ENCODE results near the gene IL17REL.
"Not testable (repeated sequence)": the region's sequence is repeated elsewhere in the genome, so short reads cannot be mapped to it uniquely, and the experiment has no call there.

Gene IL17REL

DNA sequence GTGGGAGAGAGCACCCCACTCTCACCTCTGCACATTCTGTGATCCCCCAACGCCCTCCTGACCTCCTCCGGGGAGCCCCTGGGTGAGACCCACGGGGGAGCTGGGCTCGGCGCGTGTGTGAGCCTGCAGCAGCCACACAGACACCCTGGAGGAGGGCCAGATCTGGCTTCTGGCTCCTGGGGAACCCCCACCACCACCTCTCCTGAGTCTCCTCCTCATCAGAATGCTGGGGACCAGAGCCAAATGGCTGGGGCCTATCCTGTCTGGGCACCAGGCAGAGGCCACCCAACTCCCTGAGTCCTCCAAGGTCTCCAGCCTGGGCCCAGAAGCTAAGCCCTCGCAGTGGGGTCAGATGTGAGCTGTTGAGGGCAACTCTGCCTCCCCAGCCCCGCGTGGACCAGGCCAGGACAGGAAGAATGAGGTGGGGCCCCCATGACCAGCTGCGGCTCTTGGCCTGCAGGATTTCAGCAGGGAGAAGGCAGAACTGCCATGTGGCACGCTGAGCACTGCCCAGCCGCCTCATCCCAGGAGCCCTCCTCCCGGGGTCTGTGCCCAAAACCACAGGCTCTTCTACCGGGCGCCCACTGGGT is 57.5 kb downstream of the IL17REL start:
- no peak for DNase-seq

DNA sequence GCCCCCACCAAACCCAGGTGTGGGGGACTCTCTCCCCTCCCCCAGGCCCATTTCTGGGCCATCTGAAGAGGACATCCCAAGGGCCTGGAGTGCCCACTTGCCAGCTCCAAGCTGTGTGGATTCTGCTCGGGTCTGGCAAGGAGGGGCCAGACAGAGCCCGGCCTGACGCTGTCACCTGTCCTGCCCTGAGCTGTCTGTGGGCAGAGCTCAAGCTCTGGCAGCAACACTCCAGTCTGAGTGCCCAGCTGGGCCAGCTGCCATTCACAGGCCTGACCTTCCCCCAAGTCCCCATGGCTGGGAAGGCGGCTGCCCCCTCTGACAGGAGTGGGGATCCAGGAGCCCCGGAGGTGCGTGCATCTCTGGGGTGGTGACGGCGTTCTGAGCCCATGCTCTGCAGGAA is 58.2 kb downstream of the IL17REL start:
- DNase-seq, result no peak

- no peak for DNase-seq
These were observed 58.8 kb downstream of the IL17REL start for GRCh38 chr22:49953680-49954344.

DNA sequence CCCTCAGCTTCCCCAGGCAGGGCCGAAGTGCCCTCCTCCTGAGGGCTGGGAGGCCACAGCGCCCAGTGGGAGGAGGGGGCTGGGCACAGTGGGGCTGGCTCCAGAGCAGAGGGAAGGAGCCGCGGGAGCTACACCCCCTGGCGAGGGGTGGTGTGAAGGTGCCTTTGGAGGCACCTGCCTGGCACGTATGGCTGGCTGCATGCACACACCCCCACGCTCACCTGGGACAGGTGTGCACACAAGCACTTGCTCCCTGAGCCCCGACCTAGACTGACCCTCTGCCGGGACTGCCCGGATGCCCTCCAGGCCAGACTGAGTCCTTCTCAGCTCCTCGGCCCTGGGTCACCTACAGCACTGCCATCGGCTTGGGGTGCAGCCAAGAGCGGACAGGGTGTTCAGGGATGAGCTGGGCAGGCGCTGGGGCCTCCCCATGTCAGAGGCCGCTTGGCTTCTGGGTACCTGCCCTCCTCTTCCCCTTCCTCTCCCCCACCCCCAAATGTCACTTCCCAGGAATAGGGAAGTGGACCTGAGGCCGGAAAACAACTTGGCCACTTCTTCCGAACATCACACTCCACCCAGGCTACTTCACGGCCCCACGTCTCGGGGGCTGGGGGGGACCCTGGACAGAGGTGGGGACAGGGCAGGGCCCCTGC is 59.4 kb downstream of the IL17REL start:
- no peak for DNase-seq

GRCh38 chr22:49951986-49952896 is 60.3 kb downstream of the IL17REL start:
- no peak for DNase-seq

- DNase-seq, result no peak
These were observed 60.9 kb downstream of the IL17REL start for GRCh38 chr22:49951678-49951985.

- no peak for DNase-seq
These were observed 61.4 kb downstream of the IL17REL start for GRCh38 chr22:49951000-49951677.

DNA sequence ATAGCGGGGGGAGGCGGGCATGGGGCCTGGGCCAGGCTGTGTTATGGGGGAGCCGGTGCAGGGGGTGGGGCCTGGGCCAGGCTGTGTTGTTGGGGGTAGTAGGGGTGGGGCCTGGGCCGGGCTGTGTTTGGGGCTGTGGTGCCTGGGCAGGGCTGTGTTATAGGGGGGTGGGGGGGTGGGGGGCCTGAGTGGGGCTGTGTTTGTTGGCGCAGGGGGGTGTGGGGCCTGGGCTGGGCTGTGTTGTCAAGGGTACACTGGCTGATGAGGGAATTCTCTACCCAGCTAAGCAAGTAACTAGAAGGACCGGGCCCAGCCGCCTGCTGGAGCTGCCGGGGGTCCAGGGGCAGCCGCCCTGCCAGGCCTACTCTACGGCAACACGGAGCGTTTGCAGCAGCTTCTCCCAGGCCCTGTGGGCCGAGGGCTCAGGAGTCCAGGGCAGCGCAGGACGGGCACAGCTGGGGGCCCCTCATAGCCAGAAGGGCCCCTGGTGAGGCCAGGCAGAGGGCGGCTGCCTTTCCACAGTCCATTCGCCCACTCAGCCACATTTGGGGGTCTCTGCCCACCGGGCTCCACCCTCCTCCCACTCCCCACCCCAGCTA is 62.1 kb downstream of the IL17REL start:
- no peak for DNase-seq

GRCh38 chr22:49949914-49950292 is 62.7 kb downstream of the IL17REL start:
- DNase-seq, result no peak

DNA sequence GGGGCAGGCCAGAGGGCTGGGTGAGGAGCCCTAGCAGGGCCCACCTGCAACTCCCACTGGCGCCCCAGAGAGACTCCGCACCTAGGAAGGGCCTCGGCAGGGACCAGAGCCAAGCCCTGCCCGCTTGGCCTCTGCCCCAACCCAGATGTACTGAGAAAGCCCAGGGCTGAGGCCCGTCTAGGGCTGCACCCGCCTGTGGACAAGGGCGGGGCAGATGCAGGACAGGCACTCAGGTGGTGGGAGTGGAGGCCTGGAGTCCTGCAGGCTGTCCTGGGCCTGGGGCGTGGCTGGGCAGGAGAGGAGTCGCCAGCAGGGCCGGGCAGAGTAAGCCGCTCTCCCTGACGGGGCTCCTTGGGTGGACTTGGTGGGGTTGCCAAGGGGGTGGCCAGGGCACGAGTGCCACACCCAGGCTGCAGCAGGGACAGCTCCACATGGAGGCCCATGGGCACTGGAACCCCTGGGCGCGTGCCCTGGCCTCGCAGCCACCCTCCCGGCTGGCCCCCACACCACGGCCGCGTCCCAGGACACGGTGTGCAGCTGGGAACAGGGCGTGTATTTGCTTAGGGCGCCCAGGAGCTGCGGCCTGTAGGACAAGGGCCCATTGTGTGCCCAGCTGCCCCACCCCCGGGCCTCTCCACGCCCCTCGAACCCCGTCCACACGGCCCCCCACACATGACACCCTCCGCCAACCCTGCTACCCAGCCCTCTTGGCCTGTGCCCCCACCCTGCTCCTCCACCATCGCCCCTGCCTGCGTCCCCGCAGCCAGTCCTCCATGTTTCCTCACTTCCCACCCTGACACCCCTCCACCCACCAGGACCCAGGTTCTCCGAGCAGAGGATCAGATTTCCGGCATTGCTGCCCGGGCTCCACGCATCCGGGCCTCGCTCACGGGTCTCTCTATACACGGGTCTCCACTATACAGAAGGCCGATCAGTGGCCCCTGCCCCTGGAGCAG is 63.3 kb downstream of the IL17REL start:
- DNase-seq, result no peak

- no peak for DNase-seq
These were observed 64.2 kb downstream of the IL17REL start for GRCh38 chr22:49948116-49948957.

GRCh38 chr22:49947296-49947622 is 65.3 kb downstream of the IL17REL start:
- DNase-seq, result no peak

DNA sequence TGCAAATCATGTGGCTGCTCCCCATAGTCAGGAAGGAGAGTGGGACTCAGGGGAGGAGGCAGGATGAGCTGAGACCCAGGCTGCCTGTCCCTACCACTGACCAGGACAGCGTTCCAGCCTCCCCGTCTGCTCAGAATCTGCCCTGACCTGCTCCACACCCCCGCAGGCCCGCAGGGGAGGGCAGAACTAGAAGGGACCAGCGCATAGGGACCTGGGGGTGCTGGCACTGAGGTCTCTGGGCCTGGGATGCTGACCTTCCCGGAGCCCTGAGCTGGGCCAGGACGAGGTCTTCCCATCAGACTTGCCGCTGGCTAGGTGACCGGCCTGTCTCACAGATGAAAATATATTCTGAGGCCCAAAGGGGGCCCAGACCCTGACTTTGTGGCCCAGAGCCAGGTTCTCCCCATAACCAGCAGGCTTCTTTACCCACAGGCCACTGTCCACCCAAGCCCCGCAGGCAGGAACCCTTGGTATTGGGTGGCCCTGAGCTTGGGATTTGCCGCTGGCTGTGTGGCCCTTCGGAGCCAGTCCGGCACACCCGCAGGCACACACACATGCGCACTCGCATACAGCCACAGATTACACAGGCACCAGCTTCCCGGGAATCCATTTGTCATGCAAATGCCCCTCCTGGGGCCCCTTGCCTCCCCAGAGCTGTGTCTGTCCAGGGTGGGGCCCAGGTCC is 65.8 kb downstream of the IL17REL start:
- no peak for DNase-seq

GRCh38 chr22:49945042-49945794 is 67.3 kb downstream of the IL17REL start:
- not testable (repeated sequence) for DNase-seq
